ENCODE data around the gene GLTP. TPM values are rescaled to one million over a fixed set of nuclear protein-coding genes. Genes with fewer than 3 reads are reported as not detected.
"Not testable (repeated sequence)": the region's sequence is repeated elsewhere in the genome, so short reads cannot be mapped to it uniquely, and the experiment has no call there.

The GLTP gene
- total RNA-seq, 1 experiment from 2014 or later: 27.7 TPM

- intact Hi-C loops (cut with micrococcal nuclease; ENCODE audit: unreplicated experiment): no loop called here
- H3K36me3 Mint-ChIP-seq (ENCODE audit: insufficient read depth, unreplicated experiment): no peaks in the 10 kb centered on the region
- H3K27ac Mint-ChIP-seq (ENCODE audit: unreplicated experiment): no peak overlapping the region
- no peak for DNase-seq
- BruUV-seq (replicated peaks): no TSS peak
- TF ChIP-seq CTCF (IDR thresholded peaks at IDR 0.05; ENCODE audit: unreplicated experiment): no peak
- H3K9me3 Mint-ChIP-seq (ENCODE audit: low read depth, unreplicated experiment): no peaks in the 10 kb centered on the region
- CTCF ChIA-PET: no interaction called here
- peaks cover 15% of the 10 kb centered on the region for H3K27me3 Mint-ChIP-seq (ENCODE audit: unreplicated experiment)
- no peaks in the 10 kb centered on the region for H3K4me1 Mint-ChIP-seq (ENCODE audit: low read depth, unreplicated experiment)
- H3K4me3 Mint-ChIP-seq (ENCODE audit: low read depth, unreplicated experiment): no peak overlapping the region
Measured at GRCh38 chr12:109892165-109892715, 11.9 kb upstream of the GLTP start.

- H3K27ac Mint-ChIP-seq (ENCODE audit: unreplicated experiment); DNase-seq; H3K36me3 Mint-ChIP-seq (ENCODE audit: insufficient read depth, unreplicated experiment); BruUV-seq (replicated peaks); H3K4me3 Mint-ChIP-seq (ENCODE audit: low read depth, unreplicated experiment); H3K9me3 Mint-ChIP-seq (ENCODE audit: low read depth, unreplicated experiment); H3K4me1 Mint-ChIP-seq (ENCODE audit: low read depth, unreplicated experiment); intact Hi-C loops (cut with micrococcal nuclease; ENCODE audit: unreplicated experiment): not testable (repeated sequence)
- H3K27me3 Mint-ChIP-seq (ENCODE audit: unreplicated experiment): peaks cover 15% of the 10 kb centered on the region
- CTCF ChIA-PET: interaction anchor here (0.7 kb wide), 1 partner anchor 826 kb away, joined by 3 read pairs; no protein-coding TSS in a partner anchor
Measured at GRCh38 chr12:109891731-109892130, 11.4 kb upstream of the GLTP start.

- intact Hi-C loops (cut with micrococcal nuclease; ENCODE audit: unreplicated experiment): no loop called here
- CTCF ChIA-PET: no interaction called here
Measured at GRCh38 chr12:109890620-109891170, 10.4 kb upstream of the GLTP start.

GRCh38 chr12:109888179-109889020 is 8.1 kb upstream of the GLTP start:
- H3K4me3 Mint-ChIP-seq (ENCODE audit: low read depth, unreplicated experiment): no peak overlapping the region
- no peak for TF ChIP-seq CTCF (IDR thresholded peaks at IDR 0.05; ENCODE audit: unreplicated experiment)
- CTCF ChIA-PET: no interaction called here
- no peaks in the 10 kb centered on the region for H3K4me1 Mint-ChIP-seq (ENCODE audit: low read depth, unreplicated experiment)
- no peak overlapping the region for H3K27ac Mint-ChIP-seq (ENCODE audit: unreplicated experiment)
- DNase-seq: no peak
- BruUV-seq (replicated peaks): no TSS peak
- intact Hi-C loops (cut with micrococcal nuclease; ENCODE audit: unreplicated experiment): no loop called here
- H3K36me3 Mint-ChIP-seq (ENCODE audit: insufficient read depth, unreplicated experiment): no peaks in the 10 kb centered on the region
- peaks cover 23% of the 10 kb centered on the region for H3K27me3 Mint-ChIP-seq (ENCODE audit: unreplicated experiment)
- no peaks in the 10 kb centered on the region for H3K9me3 Mint-ChIP-seq (ENCODE audit: low read depth, unreplicated experiment)

More at GRCh38 chr12:109890620-109891170, 10.4 kb upstream of the GLTP start:
- Mint-ChIP-seq H3K36me3 (ENCODE audit: insufficient read depth, unreplicated experiment) (no peaks in the 10 kb centered on the region), H3K4me3 (ENCODE audit: low read depth, unreplicated experiment) (no peak overlapping the region), H3K9me3 (ENCODE audit: low read depth, unreplicated experiment) (no peaks in the 10 kb centered on the region), H3K27me3 (ENCODE audit: unreplicated experiment) (peaks cover 15% of the 10 kb centered on the region), H3K4me1 (ENCODE audit: low read depth, unreplicated experiment) (no peaks in the 10 kb centered on the region), H3K27ac (ENCODE audit: unreplicated experiment) (no peak overlapping the region)
- BruUV-seq (replicated peaks): no TSS peak
- DNase-seq: no peak
- no peak for TF ChIP-seq CTCF (IDR thresholded peaks at IDR 0.05; ENCODE audit: unreplicated experiment)

Data from Calu3 (cell line).